ENCODE measurements around the gene TPRG1L.

The TPRG1L gene

DNA sequence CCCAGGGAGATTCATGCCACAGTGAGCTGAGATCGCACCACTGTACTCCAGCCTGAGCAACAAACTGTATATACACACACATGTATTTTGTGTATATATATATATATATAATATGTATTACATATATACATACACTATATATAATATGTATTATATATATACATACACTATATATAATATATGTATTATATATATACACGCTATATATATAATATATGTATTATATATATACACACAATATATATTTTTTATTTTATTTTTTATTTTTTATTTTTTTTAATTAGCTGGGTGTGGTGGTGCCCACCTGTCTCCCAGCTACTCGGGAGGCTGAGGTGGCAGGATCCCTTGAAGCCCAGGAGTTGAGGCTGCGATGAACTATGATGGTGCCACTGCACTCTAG lies 36.8 kb downstream of the TPRG1L start:
- H3K27me3 ChIP-seq (ENCODE audit: insufficient read depth, poor library complexity, severe bottlenecking) = peaks cover 4% of the 10 kb centered on the region
- TF ChIP-seq POLR2AphosphoS5 (IDR thresholded peaks at IDR 0.05; ENCODE audit: low read depth) (no peak), SPI1 (IDR thresholded peaks at IDR 0.05; ENCODE audit: borderline replicate concordance, low read depth) (no peak), GABPA (IDR thresholded peaks at IDR 0.05; ENCODE audit: low read depth) (no peak)
- TF ChIP-seq, protein P1, sequence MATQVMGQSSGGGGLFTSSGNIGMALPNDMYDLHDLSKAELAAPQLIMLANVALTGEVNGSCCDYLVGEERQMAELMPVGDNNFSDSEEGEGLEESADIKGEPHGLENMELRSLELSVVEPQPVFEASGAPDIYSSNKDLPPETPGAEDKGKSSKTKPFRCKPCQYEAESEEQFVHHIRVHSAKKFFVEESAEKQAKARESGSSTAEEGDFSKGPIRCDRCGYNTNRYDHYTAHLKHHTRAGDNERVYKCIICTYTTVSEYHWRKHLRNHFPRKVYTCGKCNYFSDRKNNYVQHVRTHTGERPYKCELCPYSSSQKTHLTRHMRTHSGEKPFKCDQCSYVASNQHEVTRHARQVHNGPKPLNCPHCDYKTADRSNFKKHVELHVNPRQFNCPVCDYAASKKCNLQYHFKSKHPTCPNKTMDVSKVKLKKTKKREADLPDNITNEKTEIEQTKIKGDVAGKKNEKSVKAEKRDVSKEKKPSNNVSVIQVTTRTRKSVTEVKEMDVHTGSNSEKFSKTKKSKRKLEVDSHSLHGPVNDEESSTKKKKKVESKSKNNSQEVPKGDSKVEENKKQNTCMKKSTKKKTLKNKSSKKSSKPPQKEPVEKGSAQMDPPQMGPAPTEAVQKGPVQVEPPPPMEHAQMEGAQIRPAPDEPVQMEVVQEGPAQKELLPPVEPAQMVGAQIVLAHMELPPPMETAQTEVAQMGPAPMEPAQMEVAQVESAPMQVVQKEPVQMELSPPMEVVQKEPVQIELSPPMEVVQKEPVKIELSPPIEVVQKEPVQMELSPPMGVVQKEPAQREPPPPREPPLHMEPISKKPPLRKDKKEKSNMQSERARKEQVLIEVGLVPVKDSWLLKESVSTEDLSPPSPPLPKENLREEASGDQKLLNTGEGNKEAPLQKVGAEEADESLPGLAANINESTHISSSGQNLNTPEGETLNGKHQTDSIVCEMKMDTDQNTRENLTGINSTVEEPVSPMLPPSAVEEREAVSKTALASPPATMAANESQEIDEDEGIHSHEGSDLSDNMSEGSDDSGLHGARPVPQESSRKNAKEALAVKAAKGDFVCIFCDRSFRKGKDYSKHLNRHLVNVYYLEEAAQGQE (IDR thresholded peaks at IDR 0.05; ENCODE audit: insufficient replicate concordance, low read depth) = no peak
- TF ChIP-seq, protein P2, sequence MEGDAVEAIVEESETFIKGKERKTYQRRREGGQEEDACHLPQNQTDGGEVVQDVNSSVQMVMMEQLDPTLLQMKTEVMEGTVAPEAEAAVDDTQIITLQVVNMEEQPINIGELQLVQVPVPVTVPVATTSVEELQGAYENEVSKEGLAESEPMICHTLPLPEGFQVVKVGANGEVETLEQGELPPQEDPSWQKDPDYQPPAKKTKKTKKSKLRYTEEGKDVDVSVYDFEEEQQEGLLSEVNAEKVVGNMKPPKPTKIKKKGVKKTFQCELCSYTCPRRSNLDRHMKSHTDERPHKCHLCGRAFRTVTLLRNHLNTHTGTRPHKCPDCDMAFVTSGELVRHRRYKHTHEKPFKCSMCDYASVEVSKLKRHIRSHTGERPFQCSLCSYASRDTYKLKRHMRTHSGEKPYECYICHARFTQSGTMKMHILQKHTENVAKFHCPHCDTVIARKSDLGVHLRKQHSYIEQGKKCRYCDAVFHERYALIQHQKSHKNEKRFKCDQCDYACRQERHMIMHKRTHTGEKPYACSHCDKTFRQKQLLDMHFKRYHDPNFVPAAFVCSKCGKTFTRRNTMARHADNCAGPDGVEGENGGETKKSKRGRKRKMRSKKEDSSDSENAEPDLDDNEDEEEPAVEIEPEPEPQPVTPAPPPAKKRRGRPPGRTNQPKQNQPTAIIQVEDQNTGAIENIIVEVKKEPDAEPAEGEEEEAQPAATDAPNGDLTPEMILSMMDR (IDR thresholded peaks at IDR 0.05; ENCODE audit: insufficient read depth, low read length) = no peak
- DNase-seq (ENCODE audit: low read depth in 1 of 2, low spot score in 1 of 2) = no peak
- H3K4me3 ChIP-seq (replicated peaks; ENCODE audit: insufficient read depth, low read length) = no peak overlapping the region
- no peak overlapping the region for H3K27ac ChIP-seq (replicated peaks)

DNA sequence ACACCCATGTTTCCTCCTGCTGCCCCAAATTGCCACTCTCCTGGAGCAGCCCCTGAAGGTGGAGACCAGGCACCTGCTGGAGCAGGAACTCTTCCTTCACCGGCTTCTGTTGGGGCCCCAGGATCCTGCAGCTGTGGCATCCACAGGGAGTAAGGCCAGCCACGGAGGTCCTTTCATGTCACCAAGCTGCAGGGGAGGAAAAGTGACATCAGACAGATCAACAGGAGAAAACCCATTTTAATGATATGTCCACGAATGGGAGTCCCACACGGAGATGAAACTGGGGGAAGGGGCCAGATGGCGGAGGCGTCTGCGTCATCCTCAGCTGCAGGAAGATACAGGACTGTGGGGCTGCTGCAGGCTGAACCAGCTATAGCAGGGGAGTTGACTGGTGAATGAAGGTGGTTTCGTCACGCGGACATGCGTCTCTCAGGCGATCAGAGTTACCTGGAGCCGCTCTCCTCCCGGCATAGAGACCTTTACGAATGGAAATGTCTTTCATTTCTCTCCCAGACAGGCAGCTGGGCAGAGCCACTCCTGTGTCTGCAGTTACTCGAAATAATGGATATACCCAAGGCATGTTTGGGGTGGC lies 37.4 kb downstream of the TPRG1L start:
- no peak overlapping the region for H3K4me3 ChIP-seq (replicated peaks; ENCODE audit: insufficient read depth, low read length)
- TF ChIP-seq SPI1 (IDR thresholded peaks at IDR 0.05; ENCODE audit: borderline replicate concordance, low read depth) = no peak
- TF ChIP-seq POLR2AphosphoS5 (IDR thresholded peaks at IDR 0.05; ENCODE audit: low read depth) = no peak
- TF ChIP-seq, protein P2 (IDR thresholded peaks at IDR 0.05; ENCODE audit: insufficient read depth, low read length) = no peak
- TF ChIP-seq, protein P1 (IDR thresholded peaks at IDR 0.05; ENCODE audit: insufficient replicate concordance, low read depth) = no peak
- TF ChIP-seq GABPA (IDR thresholded peaks at IDR 0.05; ENCODE audit: low read depth) = no peak
- DNase-seq (ENCODE audit: low read depth in 1 of 2, low spot score in 1 of 2) = no peak
- H3K27ac ChIP-seq (replicated peaks) = no peak overlapping the region
- H3K27me3 ChIP-seq (ENCODE audit: insufficient read depth, poor library complexity, severe bottlenecking) = peaks cover 2% of the 10 kb centered on the region

DNA sequence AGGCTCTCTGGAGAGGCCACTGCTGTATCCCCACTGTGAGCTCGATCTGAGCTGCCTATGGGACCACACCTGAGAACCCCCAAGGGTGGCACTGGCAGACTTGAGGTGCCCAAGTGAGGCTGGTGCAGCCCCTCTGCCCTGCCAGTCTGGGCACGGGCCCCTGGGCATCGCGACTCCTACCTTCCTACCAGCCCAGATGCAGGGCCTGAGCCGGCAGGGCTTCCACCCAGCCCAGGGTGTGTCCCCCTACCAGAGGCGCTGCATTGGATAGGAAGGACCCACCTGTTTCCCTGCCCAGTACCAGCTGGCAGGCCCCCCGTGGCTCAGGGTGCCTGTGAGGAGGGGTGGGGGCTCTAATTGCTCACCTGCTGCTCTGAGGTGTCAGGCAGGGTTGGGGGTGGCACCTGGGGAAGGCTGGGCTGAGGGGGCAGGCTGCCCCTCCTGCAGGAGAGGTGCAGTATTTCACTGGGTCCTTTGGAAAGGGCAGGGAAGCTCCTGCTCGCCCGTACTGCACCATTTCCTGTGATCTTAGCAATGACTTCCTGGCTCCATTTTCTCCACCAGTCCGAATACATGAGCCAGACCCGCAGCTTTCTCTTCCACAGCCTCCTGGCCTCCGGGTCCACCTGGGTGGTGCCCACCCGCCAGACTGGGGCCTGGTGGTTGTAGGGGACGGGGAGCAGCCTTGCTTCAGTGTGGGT lies 39.3 kb downstream of the TPRG1L start:
- DNase-seq (ENCODE audit: low read depth in 1 of 2, low spot score in 1 of 2) = no peak
- TF ChIP-seq, protein P2 (IDR thresholded peaks at IDR 0.05; ENCODE audit: insufficient read depth, low read length) = no peak
- TF ChIP-seq, protein P1 (IDR thresholded peaks at IDR 0.05; ENCODE audit: insufficient replicate concordance, low read depth) = no peak
- no peak for TF ChIP-seq POLR2AphosphoS5 (IDR thresholded peaks at IDR 0.05; ENCODE audit: low read depth)
- no peak for TF ChIP-seq SPI1 (IDR thresholded peaks at IDR 0.05; ENCODE audit: borderline replicate concordance, low read depth)
- no peak overlapping the region for H3K4me3 ChIP-seq (replicated peaks; ENCODE audit: insufficient read depth, low read length)
- no peak overlapping the region for H3K27ac ChIP-seq (replicated peaks)
- H3K27me3 ChIP-seq (ENCODE audit: insufficient read depth, poor library complexity, severe bottlenecking) = no peaks in the 10 kb centered on the region

All from HL-60 (cell line).